HepG2 (cell line): ENCODE results near the gene RAB40C. TPM values are rescaled to one million over a fixed set of nuclear protein-coding genes. Genes with fewer than 3 reads are reported as not detected.

Source experiments
- FOXO1 ChIP-seq: sonication (generic); formaldehyde crosslinking; IDR thresholded peaks from 2 replicates; pipeline ENCODE4 v1.4.0; 2020; ENCODE audit warnings: missing genetic modification reagents
- HOXA3 ChIP-seq: sonication (generic); formaldehyde crosslinking; IDR thresholded peaks from 2 replicates; pipeline ENCODE4 v1.5.0; 2020; ENCODE audit warnings: missing genetic modification reagents
- KLF15 ChIP-seq: sonication (generic); formaldehyde crosslinking; IDR thresholded peaks from 2 replicates; pipeline ENCODE4 v1.8.1; 2023; ENCODE audit warnings: borderline replicate concordance, mild to moderate bottlenecking, inconsistent platforms, missing genetic modification reagents, mixed read lengths
- MYC ChIP-seq: sonication (generic); formaldehyde crosslinking; IDR thresholded peaks from 2 replicates; pipeline ENCODE4 v1.9.0; 2021; ENCODE audit warnings: missing genetic modification reagents, borderline replicate concordance
- ZBTB7A ChIP-seq: sonication (generic); formaldehyde crosslinking; IDR thresholded peaks from 2 replicates; pipeline ENCODE4 v1.8.0; 2022; ENCODE audit warnings: mild to moderate bottlenecking, missing genetic modification reagents
- polyA plus RNA-seq, 8 experiments: library from polyadenylated mRNA; depleted of rRNA in 3 of 8; stranded (reverse) in 7 of 8; unstranded in 1 of 8; fragments of >200 nt; fragmentation: Illumina TruSeq in 4 of 8; extraction: Trizol in 4 of 8; gene quantifications; 2 replicates each; pipeline versions ENCODE4 v1.2.1 to v1.2.3, GENCODE V29; 2011 to 2016; ENCODE audit warnings: low read depth in 4 of 8, missing spikeins in 1 of 8, mixed read lengths in 1 of 8; ENCODE audit not compliant: insufficient read depth in 1 of 8
- total RNA-seq, 5 experiments: library from RNA; depleted of rRNA; stranded (reverse); fragments of >200 nt; fragmentation: Illumina TruSeq; extraction: Trizol; gene quantifications; 2 replicates each; pipeline ENCODE4 v1.2.3, GENCODE V29; 2016; ENCODE audit warnings: low read depth in 1 of 5
- TF ChIP-seq, protein P1 (sequence below): sonication (generic); formaldehyde crosslinking; IDR thresholded peaks from 2 replicates; pipeline ENCODE4 v1.4.0; 2020; ENCODE audit warnings: mild to moderate bottlenecking, missing genetic modification reagents
- TF ChIP-seq, protein P2 (sequence below): sonication (generic); formaldehyde crosslinking; IDR thresholded peaks from 2 replicates; pipeline ENCODE4 v1.5.1; 2020; ENCODE audit warnings: mild to moderate bottlenecking, moderate library complexity, missing genetic modification reagents
- TF ChIP-seq, protein P3 (sequence below), 2 experiments: sonication (generic) in 1 of 2; formaldehyde crosslinking in 1 of 2; IDR thresholded peaks; 2 replicates each; pipeline versions ENCODE4 v1.6.1 to v1.9.0; 2014 to 2022; ENCODE audit warnings: antibody characterized with exemption in 1 of 2, borderline replicate concordance in 1 of 2, inconsistent platforms in 1 of 2, low read depth in 1 of 2, missing genetic modification reagents in 1 of 2
- TF ChIP-seq, protein P4 (sequence below): sonication (generic); formaldehyde crosslinking; IDR thresholded peaks from 2 replicates; pipeline ENCODE4 v1.5.0; 2020; ENCODE audit warnings: mild to moderate bottlenecking, missing genetic modification reagents

RAB40C gene
- total and polyA plus RNA-seq, 2 of the 13 experiments (the other 11 are each of a cell fraction or from before 2014, with no cell fraction given) = 7.7 to 11.5 TPM

DNA sequence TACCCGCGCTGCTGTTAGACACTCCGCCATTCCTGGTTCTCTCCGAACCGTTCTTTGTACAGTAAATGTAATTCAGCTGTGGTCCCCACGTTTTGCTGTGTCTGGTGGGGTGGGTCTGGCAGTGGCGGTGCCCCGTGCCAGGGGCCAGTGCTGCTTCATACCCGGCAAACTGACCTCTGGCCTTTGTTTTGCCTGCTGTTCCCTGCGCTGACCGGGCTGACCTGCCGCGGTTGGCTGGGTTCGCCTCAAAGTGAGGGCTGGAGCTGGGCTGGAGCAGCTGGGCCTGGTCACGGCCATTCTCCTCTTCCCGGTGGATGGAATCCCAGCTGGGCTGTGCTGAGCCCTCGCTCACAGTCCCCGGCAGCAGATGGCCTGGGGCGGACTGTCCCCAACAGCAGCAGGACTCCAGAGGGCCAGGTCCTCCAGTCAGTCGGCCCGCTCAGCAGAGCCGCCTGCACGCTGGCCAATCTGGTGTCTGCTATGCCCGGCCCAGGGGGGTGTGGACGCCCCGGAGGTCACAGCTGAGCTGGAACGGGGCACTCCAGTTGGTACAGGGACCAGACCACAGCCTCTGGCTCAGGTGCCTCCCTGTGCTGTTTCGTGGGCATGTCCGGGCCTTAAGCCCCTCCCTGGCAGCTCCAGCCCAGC, 39.4 kb downstream of the RAB40C start (continued):
- TF ChIP-seq, protein P1, sequence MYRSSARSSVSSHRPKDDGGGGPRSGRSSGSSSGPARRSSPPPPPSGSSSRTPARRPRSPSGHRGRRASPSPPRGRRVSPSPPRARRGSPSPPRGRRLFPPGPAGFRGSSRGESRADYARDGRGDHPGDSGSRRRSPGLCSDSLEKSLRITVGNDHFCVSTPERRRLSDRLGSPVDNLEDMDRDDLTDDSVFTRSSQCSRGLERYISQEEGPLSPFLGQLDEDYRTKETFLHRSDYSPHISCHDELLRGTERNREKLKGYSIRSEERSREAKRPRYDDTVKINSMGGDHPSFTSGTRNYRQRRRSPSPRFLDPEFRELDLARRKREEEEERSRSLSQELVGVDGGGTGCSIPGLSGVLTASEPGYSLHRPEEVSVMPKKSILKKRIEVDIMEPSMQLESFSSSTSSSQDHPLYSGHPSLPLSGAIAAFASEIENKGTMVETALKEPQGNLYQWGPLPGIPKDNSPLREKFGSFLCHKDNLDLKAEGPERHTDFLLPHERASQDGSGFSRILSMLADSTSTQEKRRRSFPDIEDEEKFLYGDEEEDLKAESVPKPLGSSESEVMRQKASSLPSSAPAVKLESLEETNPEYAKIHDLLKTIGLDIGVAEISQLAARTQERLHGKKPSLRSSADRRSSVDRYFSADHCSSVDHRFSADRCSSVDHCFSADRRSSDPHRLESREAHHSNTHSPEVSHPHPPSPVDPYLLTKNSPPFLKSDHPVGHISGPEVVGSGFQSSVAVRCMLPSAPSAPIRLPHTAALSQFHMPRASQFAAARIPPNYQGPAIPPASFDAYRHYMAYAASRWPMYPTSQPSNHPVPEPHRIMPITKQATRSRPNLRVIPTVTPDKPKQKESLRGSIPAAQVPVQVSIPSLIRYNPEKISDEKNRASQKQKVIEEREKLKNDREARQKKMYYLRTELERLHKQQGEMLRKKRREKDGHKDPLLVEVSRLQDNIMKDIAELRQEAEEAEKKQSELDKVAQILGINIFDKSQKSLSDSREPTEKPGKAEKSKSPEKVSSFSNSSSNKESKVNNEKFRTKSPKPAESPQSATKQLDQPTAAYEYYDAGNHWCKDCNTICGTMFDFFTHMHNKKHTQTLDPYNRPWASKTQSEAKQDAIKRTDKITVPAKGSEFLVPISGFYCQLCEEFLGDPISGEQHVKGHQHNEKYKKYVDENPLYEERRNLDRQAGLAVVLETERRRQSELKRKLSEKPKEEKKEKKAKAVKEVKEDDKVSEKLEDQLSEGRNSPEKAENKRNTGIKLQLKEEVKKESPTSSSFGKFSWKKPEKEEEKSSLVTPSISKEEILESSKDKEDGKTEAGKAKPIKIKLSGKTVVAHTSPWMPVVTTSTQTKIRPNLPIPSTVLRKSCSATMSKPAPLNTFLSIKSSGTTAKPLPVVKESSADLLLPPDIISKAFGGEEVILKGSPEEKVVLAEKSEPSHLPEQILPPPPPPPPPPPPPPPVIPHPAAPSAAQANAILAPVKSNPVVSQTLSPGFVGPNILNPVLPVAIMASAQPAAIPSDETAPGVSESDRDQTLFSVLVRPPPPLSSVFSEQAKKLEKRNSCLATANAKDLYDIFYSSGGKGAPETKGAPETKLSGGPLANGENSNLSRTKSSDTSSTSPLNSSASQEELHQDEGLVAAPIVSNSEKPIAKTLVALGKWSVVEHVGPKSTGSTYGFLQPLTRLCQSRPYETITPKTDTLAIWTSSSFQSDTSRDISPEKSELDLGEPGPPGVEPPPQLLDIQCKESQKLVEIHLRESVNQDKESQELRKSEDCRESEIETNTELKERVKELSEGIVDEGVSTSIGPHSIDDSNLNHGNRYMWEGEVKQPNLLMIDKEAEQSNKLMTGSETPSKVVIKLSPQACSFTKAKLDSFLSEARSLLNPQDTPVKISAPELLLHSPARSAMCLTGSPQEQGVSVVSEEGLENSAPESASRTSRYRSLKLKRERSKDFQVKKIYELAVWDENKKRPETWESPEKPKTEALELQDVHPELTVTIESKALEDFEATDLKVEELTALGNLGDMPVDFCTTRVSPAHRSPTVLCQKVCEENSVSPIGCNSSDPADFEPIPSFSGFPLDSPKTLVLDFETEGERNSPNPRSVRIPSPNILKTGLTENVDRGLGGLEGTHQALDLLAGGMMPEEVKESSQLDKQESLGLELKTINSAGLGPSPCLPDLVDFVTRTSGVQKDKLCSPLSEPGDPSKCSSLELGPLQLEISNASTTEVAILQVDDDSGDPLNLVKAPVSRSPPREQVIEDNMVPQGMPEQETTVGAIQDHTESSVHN (CRISPR knock-in tag) = no peak
- TF ChIP-seq, protein P2, sequence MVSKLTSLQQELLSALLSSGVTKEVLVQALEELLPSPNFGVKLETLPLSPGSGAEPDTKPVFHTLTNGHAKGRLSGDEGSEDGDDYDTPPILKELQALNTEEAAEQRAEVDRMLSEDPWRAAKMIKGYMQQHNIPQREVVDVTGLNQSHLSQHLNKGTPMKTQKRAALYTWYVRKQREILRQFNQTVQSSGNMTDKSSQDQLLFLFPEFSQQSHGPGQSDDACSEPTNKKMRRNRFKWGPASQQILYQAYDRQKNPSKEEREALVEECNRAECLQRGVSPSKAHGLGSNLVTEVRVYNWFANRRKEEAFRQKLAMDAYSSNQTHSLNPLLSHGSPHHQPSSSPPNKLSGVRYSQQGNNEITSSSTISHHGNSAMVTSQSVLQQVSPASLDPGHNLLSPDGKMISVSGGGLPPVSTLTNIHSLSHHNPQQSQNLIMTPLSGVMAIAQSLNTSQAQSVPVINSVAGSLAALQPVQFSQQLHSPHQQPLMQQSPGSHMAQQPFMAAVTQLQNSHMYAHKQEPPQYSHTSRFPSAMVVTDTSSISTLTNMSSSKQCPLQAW (CRISPR knock-in tag) = peak; percentile 8; the same call in 1 of the 2 replicates
- TF ChIP-seq, protein P3, sequence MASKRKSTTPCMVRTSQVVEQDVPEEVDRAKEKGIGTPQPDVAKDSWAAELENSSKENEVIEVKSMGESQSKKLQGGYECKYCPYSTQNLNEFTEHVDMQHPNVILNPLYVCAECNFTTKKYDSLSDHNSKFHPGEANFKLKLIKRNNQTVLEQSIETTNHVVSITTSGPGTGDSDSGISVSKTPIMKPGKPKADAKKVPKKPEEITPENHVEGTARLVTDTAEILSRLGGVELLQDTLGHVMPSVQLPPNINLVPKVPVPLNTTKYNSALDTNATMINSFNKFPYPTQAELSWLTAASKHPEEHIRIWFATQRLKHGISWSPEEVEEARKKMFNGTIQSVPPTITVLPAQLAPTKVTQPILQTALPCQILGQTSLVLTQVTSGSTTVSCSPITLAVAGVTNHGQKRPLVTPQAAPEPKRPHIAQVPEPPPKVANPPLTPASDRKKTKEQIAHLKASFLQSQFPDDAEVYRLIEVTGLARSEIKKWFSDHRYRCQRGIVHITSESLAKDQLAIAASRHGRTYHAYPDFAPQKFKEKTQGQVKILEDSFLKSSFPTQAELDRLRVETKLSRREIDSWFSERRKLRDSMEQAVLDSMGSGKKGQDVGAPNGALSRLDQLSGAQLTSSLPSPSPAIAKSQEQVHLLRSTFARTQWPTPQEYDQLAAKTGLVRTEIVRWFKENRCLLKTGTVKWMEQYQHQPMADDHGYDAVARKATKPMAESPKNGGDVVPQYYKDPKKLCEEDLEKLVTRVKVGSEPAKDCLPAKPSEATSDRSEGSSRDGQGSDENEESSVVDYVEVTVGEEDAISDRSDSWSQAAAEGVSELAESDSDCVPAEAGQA (IDR thresholded peaks at IDR 0.05; ENCODE audit: low read depth) = no peak
- TF ChIP-seq, protein P3 (CRISPR knock-in tag; IDR thresholded peaks at IDR 0.05; ENCODE audit: borderline replicate concordance) = no peak
- TF ChIP-seq HOXA3 (CRISPR knock-in tag) (0 out of 2 replicates have a peak, but pooled peaks have one; percentile 30), FOXO1 (CRISPR knock-in tag) (peak; percentile 19; the same call in 1 of the 2 replicates), ZBTB7A (CRISPR knock-in tag) (no peak), KLF15 (CRISPR knock-in tag) (no peak), MYC (CRISPR knock-in tag) (no peak)
- TF ChIP-seq, protein P4, sequence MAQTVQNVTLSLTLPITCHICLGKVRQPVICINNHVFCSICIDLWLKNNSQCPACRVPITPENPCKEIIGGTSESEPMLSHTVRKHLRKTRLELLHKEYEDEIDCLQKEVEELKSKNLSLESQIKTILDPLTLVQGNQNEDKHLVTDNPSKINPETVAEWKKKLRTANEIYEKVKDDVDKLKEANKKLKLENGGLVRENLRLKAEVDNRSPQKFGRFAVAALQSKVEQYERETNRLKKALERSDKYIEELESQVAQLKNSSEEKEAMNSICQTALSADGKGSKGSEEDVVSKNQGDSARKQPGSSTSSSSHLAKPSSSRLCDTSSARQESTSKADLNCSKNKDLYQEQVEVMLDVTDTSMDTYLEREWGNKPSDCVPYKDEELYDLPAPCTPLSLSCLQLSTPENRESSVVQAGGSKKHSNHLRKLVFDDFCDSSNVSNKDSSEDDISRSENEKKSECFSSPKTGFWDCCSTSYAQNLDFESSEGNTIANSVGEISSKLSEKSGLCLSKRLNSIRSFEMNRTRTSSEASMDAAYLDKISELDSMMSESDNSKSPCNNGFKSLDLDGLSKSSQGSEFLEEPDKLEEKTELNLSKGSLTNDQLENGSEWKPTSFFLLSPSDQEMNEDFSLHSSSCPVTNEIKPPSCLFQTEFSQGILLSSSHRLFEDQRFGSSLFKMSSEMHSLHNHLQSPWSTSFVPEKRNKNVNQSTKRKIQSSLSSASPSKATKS = no peak
